ENCODE measurements around the gene ARAP1.

Gene ARAP1

DNA sequence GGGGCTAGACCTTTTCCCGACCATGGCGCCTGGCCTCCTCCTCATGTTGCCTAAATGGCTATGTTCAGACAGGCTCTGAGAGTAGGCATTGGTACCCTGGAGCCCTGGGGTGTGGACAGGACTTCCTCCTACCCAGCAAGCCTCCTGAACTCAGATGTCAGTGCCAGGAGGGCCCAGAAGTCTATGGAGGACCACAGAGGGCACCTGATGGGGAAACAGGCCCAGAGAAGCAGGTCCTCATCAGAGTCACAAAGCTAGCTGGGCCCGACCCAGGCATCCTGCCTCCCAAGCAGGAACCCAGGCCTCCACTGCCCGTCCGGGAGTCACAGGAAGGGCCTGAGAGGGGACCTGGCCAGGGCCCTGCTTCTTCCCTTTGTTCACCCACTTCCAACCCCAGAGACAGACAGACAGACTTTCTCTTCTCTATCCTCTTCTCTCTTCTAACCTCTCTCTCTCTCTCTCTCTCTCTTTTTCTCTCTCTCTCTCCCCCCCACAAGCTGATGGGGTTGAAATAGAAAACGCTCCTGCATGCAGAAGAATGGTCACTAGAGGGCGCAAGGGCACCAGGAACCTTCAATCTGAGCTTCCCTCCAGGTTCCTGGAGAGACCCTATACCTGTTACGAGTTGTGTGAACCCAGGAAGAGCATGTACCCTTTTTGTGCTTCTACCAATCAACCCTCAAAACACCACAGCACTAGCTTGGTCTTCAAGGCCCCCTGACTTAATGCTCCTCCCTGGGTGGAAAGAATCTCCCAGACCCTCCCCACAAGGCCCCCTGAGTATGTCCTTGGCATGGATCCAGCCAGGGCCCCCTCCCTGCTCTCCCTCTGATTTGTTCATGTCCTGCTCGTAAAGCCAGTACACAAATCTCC is 27.1 kb downstream of the ARAP1 start:
- peak; percentile 72 for DNase-seq (ENCODE audit: low read depth, low spot score)
- Histone ChIP-seq H3K27me3 (ENCODE audit: insufficient read depth, insufficient read length) (no peaks in the 10 kb centered on the region), H3K9ac (ENCODE audit: insufficient read length, low read depth) (peak overlapping the region; percentile 26), H3K36me3 (ENCODE audit: insufficient read depth, insufficient read length, low read length) (peaks cover 25% of the 10 kb centered on the region), H3K9me3 (ENCODE audit: insufficient read depth, low read length) (no peaks in the 10 kb centered on the region), H3K4me1 (ENCODE audit: insufficient read depth, insufficient read length) (peaks cover 2% of the 10 kb centered on the region), H3K4me3 (ENCODE audit: insufficient read length, low read depth) (no peak overlapping the region)
- no peak for TF ChIP-seq ZNF274 (IDR thresholded peaks at IDR 0.05; ENCODE audit: low read depth, low read length)
- no peak for TF ChIP-seq SUZ12 (IDR thresholded peaks at IDR 0.05; ENCODE audit: extremely low read depth, insufficient read depth, insufficient read length)
- TF ChIP-seq YY1 (IDR thresholded peaks at IDR 0.05; ENCODE audit: insufficient read depth, insufficient read length) = no peak

DNA sequence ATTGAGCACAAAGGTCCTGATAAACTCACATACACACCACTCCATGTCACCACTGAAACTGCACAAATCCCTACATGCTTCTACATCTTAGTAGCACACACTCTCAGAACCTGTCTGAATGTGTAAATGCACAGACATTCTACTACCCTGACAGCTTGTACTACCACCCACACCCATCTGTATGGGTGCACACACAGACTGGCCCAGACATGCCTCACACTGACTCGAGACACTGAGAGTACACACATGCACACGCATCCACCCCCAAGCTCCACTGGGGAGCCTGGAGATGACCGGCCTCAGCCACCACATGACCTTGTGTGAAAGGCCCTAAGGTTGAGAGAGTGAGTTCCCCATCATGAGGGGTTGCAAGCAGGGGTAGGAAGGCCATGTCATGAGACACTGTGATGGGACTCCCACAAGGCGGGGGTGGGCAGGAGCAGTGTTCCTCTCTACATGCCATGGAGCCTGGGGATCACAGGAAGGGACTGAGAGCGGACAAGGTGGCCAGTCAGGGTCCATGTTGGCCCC is 28.1 kb downstream of the ARAP1 start:
- DNase-seq (ENCODE audit: low read depth, low spot score) = no peak
- H3K27me3 ChIP-seq (ENCODE audit: insufficient read depth, insufficient read length) = no peaks in the 10 kb centered on the region
- TF ChIP-seq ZNF274 (IDR thresholded peaks at IDR 0.05; ENCODE audit: low read depth, low read length) (no peak), YY1 (IDR thresholded peaks at IDR 0.05; ENCODE audit: insufficient read depth, insufficient read length) (no peak), SUZ12 (IDR thresholded peaks at IDR 0.05; ENCODE audit: extremely low read depth, insufficient read depth, insufficient read length) (no peak)
- H3K4me1 ChIP-seq (ENCODE audit: insufficient read depth, insufficient read length) = peaks cover 2% of the 10 kb centered on the region
- peaks cover 25% of the 10 kb centered on the region for H3K36me3 ChIP-seq (ENCODE audit: insufficient read depth, insufficient read length, low read length)
- H3K4me3 ChIP-seq (ENCODE audit: insufficient read length, low read depth) = no peak overlapping the region
- H3K9ac ChIP-seq (ENCODE audit: insufficient read length, low read depth) = no peak overlapping the region
- H3K9me3 ChIP-seq (ENCODE audit: insufficient read depth, low read length) = no peaks in the 10 kb centered on the region

DNA sequence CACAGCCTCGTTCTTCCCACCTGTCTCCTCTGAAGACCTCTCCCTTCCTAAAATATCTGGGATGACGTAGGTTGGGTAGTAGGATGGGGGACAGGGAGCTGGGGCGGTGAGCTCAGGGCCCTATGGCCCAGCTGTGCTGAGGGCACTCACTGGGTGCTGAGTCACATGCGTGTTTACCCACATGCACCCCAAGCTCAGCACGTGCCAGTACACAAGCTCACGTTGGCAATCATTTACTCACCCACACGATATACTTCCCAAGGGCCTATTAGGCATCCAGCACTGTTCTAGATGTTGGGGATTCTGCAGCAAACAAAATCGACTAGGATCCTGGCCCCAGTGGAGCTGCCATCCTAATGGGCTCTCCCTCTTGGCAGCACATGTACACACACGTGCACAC is 28.7 kb downstream of the ARAP1 start:
- Histone ChIP-seq H3K9me3 (ENCODE audit: insufficient read depth, low read length) (no peaks in the 10 kb centered on the region), H3K4me1 (ENCODE audit: insufficient read depth, insufficient read length) (peaks cover 2% of the 10 kb centered on the region), H3K27me3 (ENCODE audit: insufficient read depth, insufficient read length) (no peaks in the 10 kb centered on the region), H3K36me3 (ENCODE audit: insufficient read depth, insufficient read length, low read length) (peaks cover 30% of the 10 kb centered on the region), H3K4me3 (ENCODE audit: insufficient read length, low read depth) (no peak overlapping the region), H3K9ac (ENCODE audit: insufficient read length, low read depth) (no peak overlapping the region)
- TF ChIP-seq ZNF274 (IDR thresholded peaks at IDR 0.05; ENCODE audit: low read depth, low read length) (no peak), SUZ12 (IDR thresholded peaks at IDR 0.05; ENCODE audit: extremely low read depth, insufficient read depth, insufficient read length) (no peak), YY1 (IDR thresholded peaks at IDR 0.05; ENCODE audit: insufficient read depth, insufficient read length) (no peak)
- DNase-seq (ENCODE audit: low read depth, low spot score) = no peak

- peaks cover 2% of the 10 kb centered on the region for H3K4me1 ChIP-seq (ENCODE audit: insufficient read depth, insufficient read length)
- no peaks in the 10 kb centered on the region for H3K9me3 ChIP-seq (ENCODE audit: insufficient read depth, low read length)
- no peak overlapping the region for H3K4me3 ChIP-seq (ENCODE audit: insufficient read length, low read depth)
- H3K9ac ChIP-seq (ENCODE audit: insufficient read length, low read depth) = peak overlapping the region; percentile 42
- no peak for TF ChIP-seq SUZ12 (IDR thresholded peaks at IDR 0.05; ENCODE audit: extremely low read depth, insufficient read depth, insufficient read length)
- TF ChIP-seq YY1 (IDR thresholded peaks at IDR 0.05; ENCODE audit: insufficient read depth, insufficient read length) = no peak
- TF ChIP-seq ZNF274 (IDR thresholded peaks at IDR 0.05; ENCODE audit: low read depth, low read length) = no peak
- DNase-seq (ENCODE audit: low read depth, low spot score) = no peak
- peaks cover 34% of the 10 kb centered on the region for H3K36me3 ChIP-seq (ENCODE audit: insufficient read depth, insufficient read length, low read length)
- no peaks in the 10 kb centered on the region for H3K27me3 ChIP-seq (ENCODE audit: insufficient read depth, insufficient read length)
These were observed 30.0 kb downstream of the ARAP1 start for GRCh38 chr11:72722050-72722748.

GRCh38 chr11:72721689-72722049 is 30.5 kb downstream of the ARAP1 start:
- H3K9ac ChIP-seq (ENCODE audit: insufficient read length, low read depth) = peak overlapping the region; percentile 42
- no peak overlapping the region for H3K4me3 ChIP-seq (ENCODE audit: insufficient read length, low read depth)
- no peaks in the 10 kb centered on the region for H3K27me3 ChIP-seq (ENCODE audit: insufficient read depth, insufficient read length)
- DNase-seq (ENCODE audit: low read depth, low spot score) = no peak
- no peak for TF ChIP-seq YY1 (IDR thresholded peaks at IDR 0.05; ENCODE audit: insufficient read depth, insufficient read length)
- no peak for TF ChIP-seq SUZ12 (IDR thresholded peaks at IDR 0.05; ENCODE audit: extremely low read depth, insufficient read depth, insufficient read length)
- no peak for TF ChIP-seq ZNF274 (IDR thresholded peaks at IDR 0.05; ENCODE audit: low read depth, low read length)
- no peaks in the 10 kb centered on the region for H3K9me3 ChIP-seq (ENCODE audit: insufficient read depth, low read length)
- H3K36me3 ChIP-seq (ENCODE audit: insufficient read depth, insufficient read length, low read length) = peaks cover 30% of the 10 kb centered on the region
- peaks cover 2% of the 10 kb centered on the region for H3K4me1 ChIP-seq (ENCODE audit: insufficient read depth, insufficient read length)

DNA sequence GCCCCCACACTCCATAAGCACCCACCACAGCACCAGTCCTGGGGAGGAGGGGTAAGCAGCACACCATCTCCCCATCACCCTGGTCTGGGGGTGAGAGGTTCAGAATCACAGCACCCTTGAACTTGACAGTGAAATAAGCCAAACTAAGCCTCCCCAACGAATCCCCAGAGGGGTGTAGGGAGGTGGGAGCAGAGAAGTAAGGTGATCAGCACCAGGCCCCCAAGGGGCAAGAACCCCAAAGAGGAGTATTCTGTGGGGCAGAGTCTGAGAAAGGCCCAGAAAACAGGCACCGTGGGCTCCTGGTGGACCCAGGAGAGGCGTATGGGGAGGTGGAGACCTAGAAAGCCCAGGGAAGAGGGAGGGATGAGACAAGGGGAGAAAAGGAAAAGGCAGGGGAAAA is 30.9 kb downstream of the ARAP1 start:
- DNase-seq (ENCODE audit: low read depth, low spot score) = no peak
- no peak overlapping the region for H3K9ac ChIP-seq (ENCODE audit: insufficient read length, low read depth)
- H3K27me3 ChIP-seq (ENCODE audit: insufficient read depth, insufficient read length) = no peaks in the 10 kb centered on the region
- peaks cover 5% of the 10 kb centered on the region for H3K4me1 ChIP-seq (ENCODE audit: insufficient read depth, insufficient read length)
- H3K36me3 ChIP-seq (ENCODE audit: insufficient read depth, insufficient read length, low read length) = peaks cover 28% of the 10 kb centered on the region
- H3K4me3 ChIP-seq (ENCODE audit: insufficient read length, low read depth) = no peak overlapping the region
- TF ChIP-seq SUZ12 (IDR thresholded peaks at IDR 0.05; ENCODE audit: extremely low read depth, insufficient read depth, insufficient read length) (no peak), YY1 (IDR thresholded peaks at IDR 0.05; ENCODE audit: insufficient read depth, insufficient read length) (no peak), ZNF274 (IDR thresholded peaks at IDR 0.05; ENCODE audit: low read depth, low read length) (no peak)
- H3K9me3 ChIP-seq (ENCODE audit: insufficient read depth, low read length) = no peaks in the 10 kb centered on the region

- TF ChIP-seq ZNF274 (IDR thresholded peaks at IDR 0.05; ENCODE audit: low read depth, low read length) (no peak), YY1 (IDR thresholded peaks at IDR 0.05; ENCODE audit: insufficient read depth, insufficient read length) (no peak), SUZ12 (IDR thresholded peaks at IDR 0.05; ENCODE audit: extremely low read depth, insufficient read depth, insufficient read length) (no peak)
- Histone ChIP-seq H3K27me3 (ENCODE audit: insufficient read depth, insufficient read length) (no peaks in the 10 kb centered on the region), H3K36me3 (ENCODE audit: insufficient read depth, insufficient read length, low read length) (peaks cover 24% of the 10 kb centered on the region), H3K9ac (ENCODE audit: insufficient read length, low read depth) (no peak overlapping the region), H3K4me1 (ENCODE audit: insufficient read depth, insufficient read length) (peaks cover 5% of the 10 kb centered on the region), H3K9me3 (ENCODE audit: insufficient read depth, low read length) (no peaks in the 10 kb centered on the region), H3K4me3 (ENCODE audit: insufficient read length, low read depth) (no peak overlapping the region)
- no peak for DNase-seq (ENCODE audit: low read depth, low spot score)
These were observed 31.4 kb downstream of the ARAP1 start for GRCh38 chr11:72720784-72721183.
